ENCODE measurements around the gene TTC3. TPM values are rescaled to one million over a fixed set of nuclear protein-coding genes. Genes with fewer than 3 reads are reported as not detected.

TTC3 gene
- total and polyA plus RNA-seq, 10 of the 15 experiments (the other 5 are each of a cell fraction or from before 2014, with no cell fraction given) = 23.1 to 94.9 (median 72.7) TPM

- RAD21 ChIA-PET (ENCODE audit: unreplicated experiment) = no interaction called here
- intact Hi-C loops (cut with micrococcal nuclease; ENCODE audit: unreplicated experiment) (no loop called here), in situ Hi-C loops (cut with MboI) (no loop called here)
- ATAC-seq = no peak
- TF ChIP-seq RFX5 (IDR thresholded peaks at IDR 0.05; ENCODE audit: low read depth, low read length) (no peak), ZNF24 (IDR thresholded peaks at IDR 0.05) (no peak), CHD2 (IDR thresholded peaks at IDR 0.05; ENCODE audit: borderline replicate concordance, low read depth, low read length) (no peak), PAX8 (IDR thresholded peaks at IDR 0.05) (no peak), EED (IDR thresholded peaks at IDR 0.05; ENCODE audit: low read depth) (no peak), RUNX3 (IDR thresholded peaks at IDR 0.05; ENCODE audit: low read length) (no peak), LARP7 (IDR thresholded peaks at IDR 0.05) (no peak), IKZF2 (IDR thresholded peaks at IDR 0.05) (no peak)
- 82% methylated on average over 8 of the region's 9 CpGs for WGBS (ENCODE audit: insufficient coverage, insufficient replicate concordance, low lambda C conversion rate, missing lambda C conversion rate)
- Histone ChIP-seq H2AFZ (ENCODE audit: control insufficient read depth, low read depth, low read length) (no peak overlapping the region), H3K9me3 (replicated peaks; ENCODE audit: control insufficient read depth, insufficient read depth, low read length) (no peaks in the 10 kb centered on the region), H3K36me3 (ENCODE audit: control insufficient read depth in 2 of 2, insufficient read depth in 2 of 2, low read length in 1 of 2) (no peaks in the 10 kb centered on the region), H3K4me1 (ENCODE audit: control insufficient read depth, insufficient read depth, low read length) (peaks cover 4% of the 10 kb centered on the region), H3K4me3 (no peak overlapping the region), H3K27ac (ENCODE audit: control insufficient read depth, insufficient read depth) (no peak overlapping the region), H3K4me2 (ENCODE audit: control insufficient read depth, insufficient read depth) (no peak overlapping the region), H3K79me2 (ENCODE audit: control insufficient read depth, insufficient read depth, low read length) (no peaks in the 10 kb centered on the region), H3K9ac (ENCODE audit: control insufficient read depth, insufficient read depth, low read length) (no peak overlapping the region), H3K27me3 (replicated peaks in 1 of 2; ENCODE audit: control insufficient read depth in 2 of 2, insufficient read depth in 2 of 2, low read length in 1 of 2) (no peaks in the 10 kb centered on the region), H4K20me1 (ENCODE audit: control insufficient read depth, insufficient read depth) (no peaks in the 10 kb centered on the region)
- CTCF ChIA-PET = no interaction called here
- no peak for FAIRE-seq
- SMC1A ChIA-PET (ENCODE audit: uncharacterized antibody, unreplicated experiment) = no interaction called here
- BruUV-seq (replicated peaks) = no TSS peak
- DNase-seq (ENCODE audit: low read depth, low spot score) = no peak
- POLR2A ChIA-PET = interaction anchor here (0.6 kb wide), 1 partner anchor 38 kb away, joined by 3 read pairs; no protein-coding TSS in a partner anchor
These were observed 141.9 kb downstream of the TTC3 start for GRCh38 chr21:37214952-37215351.

All from GM12878 (cell line).